Measurements from ENCODE around the gene KMT2E.
A peak's percentile ranks its signal among the peaks of the same experiment; 100 is the strongest.
"Not testable (repeated sequence)": the region's sequence is repeated elsewhere in the genome, so short reads cannot be mapped to it uniquely, and the experiment has no call there.

Gene KMT2E

GRCh38 chr7:104983076-104983577, 30.9 kb upstream of the KMT2E start:
- DNase-seq (ENCODE audit: low read depth, low spot score), result no peak

- peak; percentile 52 for DNase-seq (ENCODE audit: low read depth, low spot score)
Measured at GRCh38 chr7:104983578-104984539, 30.1 kb upstream of the KMT2E start.

DNA sequence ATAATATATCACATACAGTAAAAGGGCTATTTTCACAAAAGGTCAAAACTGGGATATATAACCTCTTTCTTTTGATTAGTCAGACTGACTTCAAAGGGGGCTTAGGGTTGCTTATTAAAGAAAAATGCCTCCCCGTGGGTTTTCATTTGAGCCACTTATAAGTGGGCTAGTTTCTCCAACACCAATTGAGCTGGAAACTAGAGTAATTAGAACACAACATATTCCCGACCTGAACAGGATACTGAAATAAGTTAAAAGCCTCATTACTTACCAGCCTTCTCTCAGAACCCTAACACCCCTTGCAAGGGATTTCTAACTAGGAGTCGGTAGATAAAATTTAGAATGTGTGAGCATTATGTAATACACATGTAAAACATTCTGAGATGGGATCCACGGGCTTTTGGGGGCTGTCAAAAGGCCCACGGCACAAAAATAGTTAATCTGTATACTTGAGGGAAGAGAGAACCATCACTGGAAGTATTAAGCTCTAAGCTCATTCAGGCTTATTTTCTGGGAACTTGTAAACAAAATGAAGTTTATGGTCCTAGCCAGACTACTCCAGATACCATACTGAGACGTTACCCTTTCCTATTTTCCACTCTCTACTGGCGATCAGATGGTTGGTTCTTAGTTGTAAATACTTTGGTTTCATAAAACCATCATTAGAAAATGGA, 29.3 kb upstream of the KMT2E start:
- no peak for DNase-seq (ENCODE audit: low read depth, low spot score)

DNA sequence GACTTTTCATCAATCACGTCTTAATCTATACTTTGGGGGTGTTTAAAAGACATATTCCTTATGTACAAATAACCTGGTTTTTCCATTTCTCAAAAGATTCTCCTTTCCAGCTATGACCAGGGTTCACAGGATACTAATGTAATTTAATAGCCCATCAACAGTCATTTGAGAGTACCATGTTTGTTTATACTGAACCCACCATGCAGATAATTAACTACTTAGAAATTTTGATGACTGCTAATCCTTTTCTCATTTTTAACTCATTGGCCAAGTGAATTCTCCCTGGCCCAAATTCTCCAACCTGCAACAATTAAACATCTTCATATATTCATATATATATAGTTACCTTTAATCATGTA, 28.8 kb upstream of the KMT2E start:
- no peak for DNase-seq (ENCODE audit: low read depth, low spot score)

GRCh38 chr7:104986628-104987259, 27.3 kb upstream of the KMT2E start:
- no peak for DNase-seq (ENCODE audit: low read depth, low spot score)

DNA sequence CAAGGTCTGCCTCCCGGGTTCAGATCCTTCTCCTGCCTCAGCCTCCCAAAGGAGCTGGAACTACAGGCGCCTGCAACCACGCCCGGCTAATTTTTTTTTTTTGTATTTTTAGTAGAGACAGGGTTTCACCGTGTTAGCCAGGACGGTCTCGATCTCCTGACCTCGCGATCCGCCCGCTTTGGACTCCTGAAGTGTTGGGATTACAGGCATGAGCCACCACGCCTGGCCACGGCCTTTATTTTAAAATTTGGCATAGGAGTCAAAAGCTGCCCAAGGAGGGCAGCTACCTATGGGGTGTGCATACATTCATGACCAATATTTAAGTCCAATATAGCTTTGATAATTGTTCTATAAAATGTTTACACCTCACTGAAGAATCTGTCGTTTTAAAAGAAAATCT, 26.6 kb upstream of the KMT2E start:
- DNase-seq (ENCODE audit: low read depth, low spot score), result not testable (repeated sequence)

GRCh38 chr7:104990983-104991382, 23.0 kb upstream of the KMT2E start:
- no peak for DNase-seq (ENCODE audit: low read depth, low spot score)

GRCh38 chr7:104992306-104992705, 21.7 kb upstream of the KMT2E start:
- DNase-seq (ENCODE audit: low read depth, low spot score), result no peak

GRCh38 chr7:104993217-104993862, 20.7 kb upstream of the KMT2E start:
- no peak for DNase-seq (ENCODE audit: low read depth, low spot score)

- no peak for DNase-seq (ENCODE audit: low read depth, low spot score)
Measured at GRCh38 chr7:104998040-104998752, 15.8 kb upstream of the KMT2E start.

DNA sequence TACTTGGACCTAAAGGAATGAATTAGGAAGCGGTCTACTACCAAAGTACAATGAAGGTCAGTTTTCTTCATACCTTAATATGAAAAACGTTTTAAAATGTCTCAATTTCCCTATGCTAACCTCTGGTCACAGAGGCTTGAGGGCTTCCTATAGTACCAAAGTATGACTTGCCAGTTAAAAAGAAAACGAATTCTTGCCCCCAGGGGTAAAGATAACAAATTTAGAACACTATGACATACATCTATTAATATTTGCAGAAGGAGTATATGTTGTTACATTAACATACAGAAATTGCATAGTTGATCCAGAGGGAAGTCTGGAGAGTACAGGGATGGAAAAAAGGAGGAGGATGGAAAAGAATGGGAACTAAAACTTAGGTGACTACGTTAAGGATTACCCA, 13.8 kb upstream of the KMT2E start:
- no peak for DNase-seq (ENCODE audit: low read depth, low spot score)

- no peak for DNase-seq (ENCODE audit: low read depth, low spot score)
Measured at GRCh38 chr7:105000927-105001336, 13.1 kb upstream of the KMT2E start.

GRCh38 chr7:105001652-105002184, 12.3 kb upstream of the KMT2E start:
- DNase-seq (ENCODE audit: low read depth, low spot score), result no peak

DNA sequence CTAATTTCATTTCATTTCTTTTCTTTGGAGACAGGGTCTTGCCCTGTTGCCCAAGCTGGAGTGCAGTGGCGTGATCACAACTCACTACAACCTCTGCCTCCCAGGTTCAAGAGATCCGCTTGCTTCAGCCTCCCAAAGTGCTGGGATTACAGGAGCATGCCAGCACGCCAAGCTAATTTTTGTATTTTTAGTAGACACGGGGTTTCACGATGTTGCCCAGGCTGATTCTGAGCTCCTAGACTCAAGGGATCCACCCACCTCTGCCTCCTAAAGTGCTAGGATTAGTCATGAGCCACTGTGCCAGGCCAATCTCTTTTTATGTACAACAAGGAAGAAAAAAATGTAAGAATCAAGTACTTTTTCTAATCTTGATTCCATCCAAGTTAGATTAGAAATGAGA, 10.7 kb upstream of the KMT2E start:
- no peak for DNase-seq (ENCODE audit: low read depth, low spot score)

GRCh38 chr7:105003872-105004510, 10.0 kb upstream of the KMT2E start:
- no peak for DNase-seq (ENCODE audit: low read depth, low spot score)

GRCh38 chr7:105005006-105005405, 9.0 kb upstream of the KMT2E start:
- not testable (repeated sequence) for DNase-seq (ENCODE audit: low read depth, low spot score)

- DNase-seq (ENCODE audit: low read depth, low spot score), result not testable (repeated sequence)
Measured at GRCh38 chr7:105005486-105005885, 8.5 kb upstream of the KMT2E start.

GRCh38 chr7:105006367-105007136, 7.5 kb upstream of the KMT2E start:
- DNase-seq (ENCODE audit: low read depth, low spot score), result no peak

- no peak for DNase-seq (ENCODE audit: low read depth, low spot score)
Measured at GRCh38 chr7:105007298-105007697, 6.7 kb upstream of the KMT2E start.
